PC-3 (cell line): Measurements from ENCODE around the gene PAEP. TPM values are rescaled to one million over a fixed set of nuclear protein-coding genes. Genes with fewer than 3 reads are reported as not detected.
"Not testable (repeated sequence)": the region's sequence is repeated elsewhere in the genome, so short reads cannot be mapped to it uniquely, and the experiment has no call there.

Experiments used
- ATAC-seq: fragments of 200-7000 bp; cut with Tn5 transposase; 2 replicates; pipeline ENCODE4 v1.9.1; 2020; ENCODE audit warnings: mild to moderate bottlenecking, moderate library complexity
- BruUV-seq: library from RNA; stranded (reverse); fragments of 400-500 nt; replicated peaks from 2 replicates; lab custom pipeline; 2021; lab: Mats Ljungman, UMichigan
- CTCF ChIA-PET: fragments of 300-600 bp; sonication (Branson Sonifier 250); formaldehyde crosslinking; loops from one replicate; lab custom pipeline; 2022; ENCODE audit warnings: antibody characterized with exemption; lab: Charles Lee
- POLR2A ChIA-PET: fragments of 300-600 bp; sonication (Branson Sonifier 250); formaldehyde crosslinking; loops from one replicate; lab custom pipeline; 2022; ENCODE audit warnings: antibody characterized with exemption; ENCODE audit not compliant: unreplicated experiment; lab: Charles Lee
- DNase-seq: peaks from one replicate; pipeline ENCODE4 v3.0.0-alpha.2; 2015
- H2AFZ ChIP-seq: fragments of 300-600 bp; sonication (generic); 2 replicates; pipeline ENCODE4 v1.6.0; 2016; ENCODE audit warnings: antibody characterized with exemption, low read length
- H3F3A ChIP-seq: fragments of 300-600 bp; sonication (generic); one replicate; pipeline ENCODE4 v1.6.0; 2017; ENCODE audit warnings: antibody characterized with exemption, low read length, control low read depth, mild to moderate bottlenecking; ENCODE audit not compliant: unreplicated experiment
- H3K27ac ChIP-seq: fragments of 300-600 bp; sonication (generic); 2 replicates; pipeline ENCODE4 v1.5.1; 2016; ENCODE audit warnings: mild to moderate bottlenecking, low read length
- H3K27me3 ChIP-seq: fragments of 300-600 bp; sonication (generic); 2 replicates; pipeline ENCODE4 v1.6.1; 2016; ENCODE audit warnings: low read length, mixed read lengths
- H3K36me3 ChIP-seq: fragments of 300-600 bp; sonication (generic); 2 replicates; pipeline ENCODE4 v1.6.1; 2016; ENCODE audit warnings: low read depth, mixed run types, low read length, mixed read lengths
- H3K4me1 ChIP-seq: fragments of 300-600 bp; sonication (generic); 2 replicates; pipeline ENCODE4 v1.5.1; 2016; ENCODE audit warnings: low read length; ENCODE audit not compliant: insufficient read depth
- H3K4me2 ChIP-seq: fragments of 300-600 bp; sonication (generic); 2 replicates; pipeline ENCODE4 v1.6.0; 2016; ENCODE audit warnings: low read length
- H3K4me3 ChIP-seq: fragments of 300-600 bp; sonication (generic); 2 replicates; pipeline ENCODE4 v1.5.1; 2016; ENCODE audit warnings: mild to moderate bottlenecking, low read length, mixed read lengths
- H3K79me2 ChIP-seq: fragments of 300-600 bp; sonication (generic); 2 replicates; pipeline ENCODE4 v1.6.1; 2017; ENCODE audit warnings: low read length, mixed read lengths
- H3K9ac ChIP-seq: fragments of 300-600 bp; sonication (generic); 2 replicates; pipeline ENCODE4 v1.6.0; 2016; ENCODE audit warnings: mild to moderate bottlenecking, low read length
- H3K9me2 ChIP-seq: fragments of 300-600 bp; sonication (generic); replicated peaks from 2 replicates; pipeline ENCODE4 v1.6.1; 2016; ENCODE audit warnings: mixed run types, low read length, mixed read lengths
- H3K9me3 ChIP-seq: fragments of 300-600 bp; sonication (generic); 2 replicates; pipeline ENCODE4 v1.6.1; 2016; ENCODE audit warnings: low read length, mixed read lengths
- H4K20me1 ChIP-seq: fragments of 300-600 bp; sonication (generic); 2 replicates; pipeline ENCODE4 v1.6.1; 2016; ENCODE audit warnings: low read length, mixed read lengths
- EZH2 ChIP-seq: fragments of 300-600 bp; sonication (generic); IDR thresholded peaks from one replicate; pipeline ENCODE4 v1.6.1; 2017; ENCODE audit warnings: antibody characterized with exemption, mild to moderate bottlenecking, low read length; ENCODE audit not compliant: unreplicated experiment
- EZH2phosphoT487 ChIP-seq: fragments of 300-600 bp; sonication (generic); IDR thresholded peaks from 2 replicates; pipeline ENCODE4 v1.6.1; 2018; ENCODE audit warnings: mild to moderate bottlenecking, antibody characterized with exemption, low read length, borderline replicate concordance
- intact Hi-C: fragments of 100-400 bp; cut with micrococcal nuclease; formaldehyde crosslinking; loops from 2 replicates; pipeline ENCODE4 v1.9.0; 2023
- total RNA-seq: library from RNA; depleted of rRNA; stranded (reverse); fragments of >200 nt; gene quantifications from 2 replicates; pipeline ENCODE4 v1.2.3, GENCODE V29; 2014
- TF ChIP-seq, protein P1 (sequence below): fragments of 300-600 bp; sonication (generic); conservative IDR thresholded peaks from 2 replicates; pipeline ENCODE4 v1.5.1; 2017; ENCODE audit warnings: antibody characterized with exemption, low read depth, mild to moderate bottlenecking, low read length

PAEP gene
- total RNA-seq, 1 experiment from 2014 or later, result not detected

DNA sequence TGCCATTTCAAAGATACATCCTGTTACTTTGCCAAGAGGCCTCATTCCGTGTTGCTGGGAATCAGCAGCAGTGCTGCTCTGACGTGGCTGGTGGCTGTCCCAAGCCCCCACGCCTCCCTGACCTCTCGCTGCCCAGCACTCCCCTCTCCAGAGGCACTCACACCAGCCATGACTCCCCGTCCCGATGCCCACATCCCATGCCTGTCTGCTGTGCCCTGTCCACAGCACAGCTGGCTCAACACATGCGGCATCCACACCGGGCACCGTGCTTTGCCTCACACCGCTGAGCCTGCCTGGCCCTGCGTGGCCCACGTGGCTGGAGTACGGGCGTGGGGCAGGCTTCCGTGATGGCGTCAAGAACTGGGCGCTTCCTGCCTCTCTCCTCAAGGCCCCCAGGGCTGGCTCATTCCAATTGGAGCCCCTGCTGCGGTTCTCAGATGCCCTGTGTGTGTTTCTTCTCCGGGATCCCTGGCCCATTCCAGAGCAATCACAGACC is 48.2 kb upstream of the PAEP start:
- Histone ChIP-seq H3K79me2 (no peaks in the 10 kb centered on the region), H3K9ac (no peak overlapping the region), H3K4me2 (no peak overlapping the region), H3K4me1 (0 out of 2 replicates have a peak, but pooled peaks cover 4% of the 10 kb centered on the region), H2AFZ (no peak overlapping the region), H4K20me1 (no peaks in the 10 kb centered on the region), H3F3A (no peaks in the 10 kb centered on the region), H3K9me3 (no peaks in the 10 kb centered on the region), H3K9me2 (no peaks in the 10 kb centered on the region), H3K27me3 (no peaks in the 10 kb centered on the region), H3K27ac (no peak overlapping the region), H3K36me3 (no peaks in the 10 kb centered on the region), H3K4me3 (no peak overlapping the region)
- ATAC-seq (no peak), DNase-seq (no peak)
- intact Hi-C loops, result no loop called here
- no TSS peak for BruUV-seq
- POLR2A ChIA-PET, result no interaction called here
- TF ChIP-seq, protein P1, sequence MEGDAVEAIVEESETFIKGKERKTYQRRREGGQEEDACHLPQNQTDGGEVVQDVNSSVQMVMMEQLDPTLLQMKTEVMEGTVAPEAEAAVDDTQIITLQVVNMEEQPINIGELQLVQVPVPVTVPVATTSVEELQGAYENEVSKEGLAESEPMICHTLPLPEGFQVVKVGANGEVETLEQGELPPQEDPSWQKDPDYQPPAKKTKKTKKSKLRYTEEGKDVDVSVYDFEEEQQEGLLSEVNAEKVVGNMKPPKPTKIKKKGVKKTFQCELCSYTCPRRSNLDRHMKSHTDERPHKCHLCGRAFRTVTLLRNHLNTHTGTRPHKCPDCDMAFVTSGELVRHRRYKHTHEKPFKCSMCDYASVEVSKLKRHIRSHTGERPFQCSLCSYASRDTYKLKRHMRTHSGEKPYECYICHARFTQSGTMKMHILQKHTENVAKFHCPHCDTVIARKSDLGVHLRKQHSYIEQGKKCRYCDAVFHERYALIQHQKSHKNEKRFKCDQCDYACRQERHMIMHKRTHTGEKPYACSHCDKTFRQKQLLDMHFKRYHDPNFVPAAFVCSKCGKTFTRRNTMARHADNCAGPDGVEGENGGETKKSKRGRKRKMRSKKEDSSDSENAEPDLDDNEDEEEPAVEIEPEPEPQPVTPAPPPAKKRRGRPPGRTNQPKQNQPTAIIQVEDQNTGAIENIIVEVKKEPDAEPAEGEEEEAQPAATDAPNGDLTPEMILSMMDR, result no peak
- TF ChIP-seq EZH2phosphoT487, result no peak
- no peak for TF ChIP-seq EZH2
- CTCF ChIA-PET, result no interaction called here

DNA sequence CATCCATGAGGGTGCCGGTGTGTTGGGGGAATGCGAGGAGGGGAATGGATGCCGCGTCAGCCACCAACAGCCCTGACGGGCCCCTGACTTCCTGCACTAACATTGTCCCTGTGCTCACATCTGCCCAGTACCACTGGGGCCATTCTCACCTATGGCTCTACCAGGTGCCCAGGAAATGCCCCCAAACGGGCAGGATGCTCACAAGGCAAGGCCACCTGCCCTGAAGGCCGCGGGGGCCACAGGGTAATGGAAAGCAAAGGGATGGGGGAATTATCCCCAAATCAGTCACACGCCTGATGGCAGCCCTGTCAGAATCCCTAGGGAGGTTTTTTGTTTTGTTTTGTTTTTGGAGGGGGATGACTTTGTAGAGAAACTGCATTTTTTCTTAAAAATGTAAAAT is 47.6 kb upstream of the PAEP start:
- H3K4me1 ChIP-seq, H3K9me3 ChIP-seq, BruUV-seq, H3K9me2 ChIP-seq, H3K4me3 ChIP-seq, H3K4me2 ChIP-seq, POLR2A ChIA-PET, H3K27me3 ChIP-seq, CTCF ChIA-PET, H4K20me1 ChIP-seq, H3K79me2 ChIP-seq, H3K9ac ChIP-seq, H3K36me3 ChIP-seq, DNase-seq, H3K27ac ChIP-seq, H3F3A ChIP-seq, H2AFZ ChIP-seq, intact Hi-C loops, ATAC-seq: not testable (repeated sequence)

DNA sequence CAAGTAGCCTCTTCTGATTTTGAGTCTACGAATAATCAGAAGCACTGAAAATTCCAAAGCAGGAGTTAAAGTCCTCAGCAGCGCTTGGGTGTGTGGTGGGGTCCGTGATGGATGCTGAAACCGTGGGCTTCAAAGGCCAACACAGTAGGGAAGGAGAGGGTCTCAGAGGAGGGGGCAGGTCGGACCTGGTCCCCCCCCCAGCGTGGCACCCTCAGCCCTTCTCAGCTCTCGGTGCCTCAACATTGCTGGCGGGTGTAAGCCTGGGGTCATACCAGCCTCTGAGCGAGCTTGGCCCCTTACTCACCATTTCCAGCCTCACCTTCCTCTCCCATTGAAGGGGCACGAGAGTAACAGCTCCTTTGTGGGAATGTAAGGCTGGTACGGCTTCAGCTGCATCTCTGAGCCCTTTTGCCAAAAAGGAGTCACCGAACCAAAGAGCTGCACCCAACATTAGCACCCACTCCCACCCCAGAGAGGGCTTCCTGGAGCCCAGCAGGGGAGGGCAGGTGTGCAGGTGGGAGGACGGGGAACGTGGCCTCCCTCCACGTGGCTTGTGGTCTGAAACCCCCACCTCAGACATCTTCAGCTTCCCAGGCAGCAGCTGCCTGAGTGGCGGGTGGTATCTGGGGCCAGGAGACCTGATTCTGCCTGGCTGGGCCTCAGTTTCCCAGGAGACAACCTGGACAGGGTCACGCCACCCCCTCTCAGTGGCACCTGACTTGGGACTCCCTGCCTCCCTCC is 47.0 kb upstream of the PAEP start:
- TF ChIP-seq EZH2, result no peak
- no peak for TF ChIP-seq EZH2phosphoT487
- TF ChIP-seq, protein P1, result no peak
- Histone ChIP-seq H3K9me3 (no peaks in the 10 kb centered on the region), H3K4me1 (0 out of 2 replicates have a peak, but pooled peaks cover 4% of the 10 kb centered on the region), H3K4me2 (no peak overlapping the region), H3F3A (no peaks in the 10 kb centered on the region), H4K20me1 (no peaks in the 10 kb centered on the region), H3K79me2 (no peaks in the 10 kb centered on the region), H3K9ac (no peak overlapping the region), H3K9me2 (no peaks in the 10 kb centered on the region), H3K27me3 (no peaks in the 10 kb centered on the region), H3K4me3 (no peak overlapping the region), H3K36me3 (no peaks in the 10 kb centered on the region), H2AFZ (no peak overlapping the region), H3K27ac (no peak overlapping the region)
- ATAC-seq (no peak), DNase-seq (no peak)
- ChIA-PET CTCF (no interaction called here), POLR2A (no interaction called here)
- intact Hi-C loops, result no loop called here
- BruUV-seq, result no TSS peak
